ENCODE measurements around the gene MARCKS. TPM values are rescaled to one million over a fixed set of nuclear protein-coding genes. Genes with fewer than 3 reads are reported as not detected.

The MARCKS gene, protein sequence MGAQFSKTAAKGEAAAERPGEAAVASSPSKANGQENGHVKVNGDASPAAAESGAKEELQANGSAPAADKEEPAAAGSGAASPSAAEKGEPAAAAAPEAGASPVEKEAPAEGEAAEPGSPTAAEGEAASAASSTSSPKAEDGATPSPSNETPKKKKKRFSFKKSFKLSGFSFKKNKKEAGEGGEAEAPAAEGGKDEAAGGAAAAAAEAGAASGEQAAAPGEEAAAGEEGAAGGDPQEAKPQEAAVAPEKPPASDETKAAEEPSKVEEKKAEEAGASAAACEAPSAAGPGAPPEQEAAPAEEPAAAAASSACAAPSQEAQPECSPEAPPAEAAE
- polyA plus RNA-seq = 10 to 100 TPM; 14.2 to 35.2 (median 15.0) TPM

DNA sequence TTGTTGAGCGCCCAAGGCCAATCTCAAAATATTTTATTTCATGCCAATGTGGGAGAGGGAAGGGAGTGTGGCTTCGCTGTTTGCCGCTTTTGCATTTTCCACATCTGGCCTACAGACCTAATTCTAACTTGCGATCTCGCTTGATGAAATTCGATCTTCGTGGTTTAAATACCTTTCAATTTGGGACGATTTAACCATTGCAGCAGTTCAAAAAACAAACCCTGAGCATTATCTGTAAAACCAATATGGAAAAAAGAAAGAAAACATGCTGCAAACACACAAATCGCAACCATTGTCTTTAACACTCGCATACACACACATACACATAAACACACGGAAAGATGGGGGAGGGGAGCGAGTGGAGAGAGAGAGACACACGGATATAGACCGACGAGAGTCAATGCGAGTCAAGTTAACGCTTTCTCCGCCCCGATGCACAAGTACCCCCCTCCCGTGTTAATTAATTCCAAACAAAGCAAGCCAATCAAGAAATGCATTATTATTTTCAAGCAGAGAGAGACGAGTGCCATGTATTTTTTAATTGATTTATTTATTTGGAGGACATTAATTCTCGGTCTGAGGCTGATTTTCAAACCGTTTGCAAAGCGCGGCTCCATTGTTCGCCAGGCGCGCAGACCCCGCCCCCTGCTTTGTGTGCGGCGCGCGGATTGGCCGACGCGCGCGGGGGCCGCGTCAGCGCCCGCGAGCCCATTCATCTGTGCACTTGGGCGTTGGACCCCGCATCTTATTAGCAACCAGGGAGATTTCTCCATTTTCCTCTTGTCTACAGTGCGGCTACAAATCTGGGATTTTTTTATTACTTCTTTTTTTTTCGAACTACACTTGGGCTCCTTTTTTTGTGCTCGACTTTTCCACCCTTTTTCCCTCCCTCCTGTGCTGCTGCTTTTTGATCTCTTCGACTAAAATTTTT, at the start of gene MARCKS:
Gene MARCKS (plus strand): TSS at position 721 of the 931 bp plus-strand sequence. CDS start 401 bp downstream, outside the sequence.
- WGBS, 3 donors = 0 to 1% (median 1%) methylated on average over 49 of the region's 49 CpGs
- peak within 1 kb of the TSS; percentile 88 for H3K27ac ChIP-seq (ENCODE audit: low read depth, low read length)

DNA sequence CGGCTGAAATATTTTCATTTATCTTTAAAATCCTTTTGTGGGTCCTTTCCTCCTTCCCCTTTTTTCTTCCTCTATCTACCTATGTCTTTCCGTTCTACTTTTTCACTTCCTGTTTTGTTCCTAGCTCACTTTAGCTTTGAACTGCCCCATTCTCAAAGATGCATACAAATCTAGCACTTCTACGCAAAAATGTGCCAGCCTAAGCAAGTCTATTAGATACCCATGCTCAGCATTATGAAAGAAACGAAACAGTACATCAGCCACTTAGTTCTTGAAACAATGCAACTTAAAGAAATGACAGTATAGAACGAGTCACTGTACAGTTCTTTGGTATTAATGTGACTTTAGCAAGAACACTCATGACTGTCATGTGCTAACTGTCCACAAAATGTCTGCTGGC, 47.3 kb upstream of the MARCKS start:
- WGBS, 3 donors = 49 to 93% (median 60%) methylated on average over 5 of the region's 5 CpGs

DNA sequence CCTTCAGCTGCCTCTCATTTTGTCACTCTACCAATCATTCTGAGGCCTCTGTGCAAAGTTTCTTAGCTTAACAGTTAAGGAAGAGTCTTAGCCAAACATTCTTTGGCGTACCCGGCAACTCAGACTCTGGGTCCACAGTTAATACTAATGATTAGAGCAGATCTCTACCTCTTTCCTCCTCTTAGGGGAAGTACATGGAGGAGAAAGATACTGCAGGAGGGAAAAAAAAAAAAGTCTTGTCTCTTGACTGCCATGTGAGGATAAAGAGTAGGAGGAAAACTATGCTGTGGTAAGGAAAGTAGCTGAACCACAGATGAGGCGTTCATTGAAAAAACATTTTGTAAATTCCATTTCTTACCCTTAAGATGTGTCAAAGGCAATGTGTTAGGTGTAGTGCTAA, 44.0 kb upstream of the MARCKS start:
- WGBS, 3 donors = 71 to 82% (median 81%) methylated on average over 3 of the region's 3 CpGs
- no peak overlapping the region for H3K27ac ChIP-seq (ENCODE audit: low read depth, low read length)

More for the DNA sequence above, 47.3 kb upstream of the MARCKS start:
- H3K27ac ChIP-seq (ENCODE audit: low read depth, low read length) = no peak overlapping the region

DNA sequence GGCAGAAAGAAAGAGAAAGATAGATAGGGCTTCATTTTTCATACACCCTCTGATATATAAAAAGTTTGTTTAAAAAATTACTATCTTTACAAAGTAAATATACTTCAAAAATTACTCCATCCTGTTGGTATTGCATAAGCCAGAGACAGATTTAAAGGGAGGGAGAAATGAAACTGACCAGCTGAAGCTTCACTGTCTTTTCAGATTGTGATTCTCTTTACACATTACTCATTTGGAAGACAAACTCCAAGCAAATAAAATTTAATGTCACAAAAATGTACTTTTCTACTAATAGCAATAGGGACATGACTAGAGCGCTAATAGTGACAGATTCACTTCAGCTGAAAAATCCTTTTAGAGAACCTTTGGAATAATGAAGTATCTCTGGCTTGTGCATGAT, 38.6 kb upstream of the MARCKS start:
- H3K27ac ChIP-seq (ENCODE audit: low read depth, low read length) = no peak overlapping the region
- WGBS, 3 donors = 71 to 92% (median 84%) methylated on average over 1 of the region's 1 CpG

DNA sequence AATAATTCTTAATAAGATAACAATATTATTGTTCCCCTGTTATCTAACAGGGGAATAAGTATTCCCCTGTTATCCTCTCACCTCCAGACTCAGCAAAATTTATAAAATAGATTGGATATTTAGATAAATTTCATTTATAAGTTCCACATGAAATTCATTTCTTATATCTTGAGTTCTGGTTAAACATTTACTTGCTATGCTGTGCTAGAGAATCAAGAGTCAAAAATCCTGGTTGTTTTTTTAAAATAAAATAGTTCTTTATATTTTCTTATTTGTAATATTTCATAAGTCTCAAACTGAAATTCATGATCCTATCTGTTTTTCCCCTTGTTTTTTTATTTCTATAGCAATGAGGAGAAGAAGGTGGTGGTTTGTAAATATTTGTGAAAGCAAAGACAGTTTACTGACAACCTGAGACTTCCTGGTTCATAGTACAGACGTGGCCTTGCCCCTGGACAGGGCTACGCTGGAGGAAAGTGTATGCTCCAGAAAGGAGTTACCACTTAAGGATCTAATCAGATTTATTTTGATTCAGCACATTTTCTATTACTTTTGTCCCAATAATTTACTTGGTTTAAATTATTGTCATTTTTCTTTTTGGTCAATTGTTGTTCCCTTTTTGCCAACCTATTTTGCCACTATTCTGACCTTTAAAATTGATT, 37.8 kb upstream of the MARCKS start:
- H3K27ac ChIP-seq (ENCODE audit: low read depth, low read length) = no peak overlapping the region
- 41 to 77% (median 66%) methylated on average over 2 of the region's 2 CpGs for WGBS, 3 donors

DNA sequence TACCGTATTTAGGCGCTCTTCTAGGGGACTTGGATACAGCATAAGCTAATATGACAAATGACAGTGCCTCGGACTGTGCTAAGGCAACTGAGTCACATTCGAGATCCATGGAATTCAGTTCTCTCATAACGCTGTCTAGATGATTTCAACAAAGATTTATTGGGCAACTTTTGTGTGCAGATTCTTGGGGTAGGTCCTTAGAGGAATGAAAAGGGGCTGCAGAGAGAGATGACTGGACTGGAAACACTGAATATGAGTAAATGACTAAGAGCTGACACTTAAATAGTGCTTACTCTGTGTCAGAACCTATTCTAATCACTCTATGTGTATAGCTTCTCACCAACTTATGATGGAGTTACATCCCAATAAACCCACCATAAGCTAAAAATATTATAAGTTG, 36.4 kb upstream of the MARCKS start:
- no peak overlapping the region for H3K27ac ChIP-seq (ENCODE audit: low read depth, low read length)
- WGBS, 3 donors = 93 to 97% (median 94%) methylated on average over 5 of the region's 5 CpGs

DNA sequence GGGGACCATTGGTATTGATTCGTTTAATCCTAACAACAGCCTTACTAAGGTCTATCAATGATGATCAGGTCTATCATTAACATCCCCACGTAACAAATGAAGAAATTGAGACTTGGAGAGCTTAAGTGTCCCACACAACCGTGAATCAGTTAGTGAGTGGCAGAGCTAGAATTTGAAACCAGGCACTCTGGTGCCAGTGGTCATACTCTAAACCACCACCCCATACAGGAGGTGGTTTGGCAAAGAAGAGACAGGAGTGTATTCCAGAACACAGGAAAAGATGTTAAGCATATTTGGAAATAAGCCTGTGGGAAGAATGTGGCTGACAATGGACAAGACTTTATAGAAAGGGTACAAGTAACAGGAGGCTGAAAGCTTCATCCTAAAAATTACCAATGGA, 35.7 kb upstream of the MARCKS start:
- H3K27ac ChIP-seq (ENCODE audit: low read depth, low read length) = no peak overlapping the region
- 94 to 98% (median 97%) methylated on average over 3 of the region's 3 CpGs for WGBS, 3 donors

DNA sequence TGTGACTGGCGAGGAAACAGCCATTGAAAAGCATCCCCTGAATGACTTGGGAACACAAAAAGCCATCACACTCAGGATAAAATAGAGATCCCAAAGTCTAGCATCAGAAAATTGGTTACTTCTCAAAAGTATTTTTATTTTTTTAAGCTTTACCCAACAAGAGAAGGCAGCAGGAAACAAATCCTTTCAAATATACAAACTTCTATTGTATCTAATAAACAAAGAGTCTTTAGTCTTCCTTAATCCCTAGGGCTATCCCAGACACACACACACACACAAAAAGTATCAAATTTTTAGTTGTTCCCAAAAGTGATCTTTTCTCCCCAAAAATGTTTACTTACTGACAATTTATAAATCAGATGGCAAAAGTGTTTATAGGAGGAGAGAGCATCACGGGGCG, 33.2 kb upstream of the MARCKS start:
- 86 to 95% (median 87%) methylated on average over 3 of the region's 3 CpGs for WGBS, 3 donors
- H3K27ac ChIP-seq (ENCODE audit: low read depth, low read length) = no peak overlapping the region

DNA sequence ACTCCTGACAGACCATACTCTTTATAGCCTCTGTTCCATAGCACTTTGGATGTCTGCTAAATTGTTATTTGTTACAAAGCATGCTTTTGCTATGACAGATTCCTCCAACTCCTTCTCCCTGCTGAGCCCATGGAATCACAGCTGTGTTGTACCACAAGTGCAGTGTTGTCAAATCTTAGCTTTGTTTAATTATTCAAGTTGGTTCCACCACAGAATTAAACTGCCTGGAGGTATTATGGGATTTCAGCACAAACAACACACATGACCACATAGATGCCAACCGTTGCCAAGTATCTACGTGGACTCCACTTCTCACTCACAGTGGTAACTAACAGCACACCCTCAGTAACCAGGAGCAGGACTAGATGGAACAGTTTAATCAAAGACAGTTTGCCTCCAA, 32.7 kb upstream of the MARCKS start:
- 47 to 78% (median 78%) methylated on average over 2 of the region's 2 CpGs for WGBS, 3 donors
- H3K27ac ChIP-seq (ENCODE audit: low read depth, low read length) = no peak overlapping the region

DNA sequence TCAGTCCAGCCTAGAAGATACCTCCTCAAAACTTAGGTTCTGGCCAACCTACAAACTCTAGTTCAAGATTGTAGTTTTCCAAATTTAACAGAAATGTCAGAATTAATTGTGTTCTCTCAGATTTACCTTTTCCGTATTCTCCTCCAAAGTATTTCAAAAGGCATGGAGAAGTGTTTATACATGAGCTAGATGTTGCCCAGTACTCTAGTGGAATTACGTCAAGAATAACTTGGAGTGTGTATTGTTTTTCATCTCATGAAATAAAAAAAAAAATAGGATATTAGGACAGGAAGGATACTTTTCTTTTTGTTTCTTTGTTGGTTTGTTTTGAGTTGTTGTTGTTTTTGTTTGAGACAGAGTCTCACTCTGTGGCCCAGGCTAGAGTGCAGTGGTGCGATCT, 32.3 kb upstream of the MARCKS start:
- no peak overlapping the region for H3K27ac ChIP-seq (ENCODE audit: low read depth, low read length)
- 85 to 86% (median 86%) methylated on average over 3 of the region's 3 CpGs for WGBS, 3 donors

DNA sequence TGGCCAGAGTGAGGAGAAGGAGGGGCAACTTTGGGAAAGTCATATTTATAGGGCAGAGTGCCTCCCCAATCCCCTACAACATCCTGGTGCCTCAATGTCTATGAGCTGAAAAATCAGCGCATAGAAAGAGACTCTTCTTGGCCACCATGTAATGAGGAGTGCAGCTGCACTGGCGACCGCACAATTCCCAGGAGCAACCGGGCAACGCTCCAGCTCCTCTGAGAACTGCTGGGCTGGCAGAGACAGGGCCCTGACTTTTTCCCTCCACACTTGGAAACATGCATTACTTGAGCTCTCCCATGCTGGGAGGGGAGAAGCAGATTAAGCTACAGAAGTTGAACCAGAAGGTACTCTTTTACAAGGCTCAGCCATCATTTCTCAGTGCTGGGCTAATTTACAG, 31.4 kb upstream of the MARCKS start:
- H3K27ac ChIP-seq (ENCODE audit: low read depth, low read length) = no peak overlapping the region
- WGBS, 3 donors = 20 to 38% (median 26%) methylated on average over 5 of the region's 5 CpGs

DNA sequence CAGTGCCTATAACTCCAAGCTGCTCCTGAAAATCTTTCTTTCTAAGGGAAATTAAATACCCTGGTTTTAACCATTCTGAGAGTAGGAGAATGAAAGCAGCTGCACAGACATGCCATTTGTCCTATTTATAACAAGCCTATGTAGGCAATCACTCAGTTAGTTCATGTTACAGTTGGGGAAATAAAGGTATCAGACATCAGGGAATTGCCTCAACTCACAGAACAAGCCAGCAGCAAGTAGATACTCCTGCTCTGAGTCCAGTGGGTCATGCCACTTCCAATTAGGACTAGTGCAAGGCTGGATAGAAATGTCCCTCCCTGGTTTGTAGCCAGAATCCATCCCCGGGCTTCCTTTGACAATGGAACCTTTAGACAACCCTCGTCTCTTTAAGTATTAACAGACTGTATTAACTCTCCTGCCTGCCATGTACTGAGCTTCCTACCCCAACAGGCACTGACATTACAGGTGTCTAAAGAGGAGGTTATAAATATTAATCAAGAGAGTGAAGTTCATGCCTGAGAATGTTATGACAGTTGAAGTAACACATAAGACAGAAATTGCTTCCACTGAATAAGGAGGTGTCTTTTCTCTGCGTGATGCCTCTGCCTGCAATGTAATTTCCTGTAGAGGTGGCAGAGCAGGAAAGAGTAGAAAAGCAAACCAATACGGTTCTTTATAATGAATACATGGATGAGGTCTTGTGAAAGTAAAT, 28.0 kb upstream of the MARCKS start:
- WGBS, 3 donors = 64 to 76% (median 65%) methylated on average over 4 of the region's 4 CpGs
- H3K27ac ChIP-seq (ENCODE audit: low read depth, low read length) = no peak overlapping the region

DNA sequence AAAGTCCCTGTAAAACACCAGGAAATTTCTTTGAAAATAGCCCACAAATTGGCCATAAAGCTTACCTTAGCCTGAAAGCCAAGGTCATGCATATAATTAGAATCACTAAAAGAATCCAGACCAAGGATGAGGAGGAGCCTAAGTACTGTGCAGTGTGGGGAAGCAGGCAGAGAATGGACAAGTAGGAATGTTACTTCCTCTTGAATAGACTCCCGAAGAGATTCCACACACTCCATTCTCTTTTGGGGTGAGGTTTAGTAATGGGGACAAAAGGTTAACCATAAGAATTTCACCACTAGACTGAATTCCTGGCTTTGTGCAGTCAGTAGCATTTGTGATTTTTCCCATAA, 27.5 kb upstream of the MARCKS start:
- H3K27ac ChIP-seq (ENCODE audit: low read depth, low read length) = no peak overlapping the region

DNA sequence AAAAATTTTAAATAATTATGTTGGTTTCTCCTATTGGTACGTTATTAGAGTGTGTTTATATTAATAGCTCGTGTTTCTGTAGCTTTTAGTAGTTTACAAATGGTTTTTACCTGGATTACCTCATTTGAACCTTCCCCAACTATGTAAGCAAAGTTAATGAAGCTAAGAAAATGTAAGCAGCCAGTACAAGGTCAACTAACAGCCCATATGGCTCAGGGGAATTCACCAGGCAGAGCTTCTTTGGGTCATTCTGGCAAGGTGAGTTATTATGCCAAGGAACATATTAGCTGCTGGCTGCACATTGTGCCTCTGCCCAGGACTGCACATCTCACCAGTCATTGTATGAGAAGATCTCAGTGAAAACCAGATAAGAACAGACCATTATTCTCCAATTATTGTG, 27.0 kb upstream of the MARCKS start:
- WGBS, 3 donors = 37 to 88% (median 84%) methylated on average over 2 of the region's 2 CpGs
- no peak overlapping the region for H3K27ac ChIP-seq (ENCODE audit: low read depth, low read length)

More for the DNA sequence above, 27.5 kb upstream of the MARCKS start:
- WGBS, 3 donors = 33 to 49% (median 45%) methylated on average over 1 of the region's 1 CpG

DNA sequence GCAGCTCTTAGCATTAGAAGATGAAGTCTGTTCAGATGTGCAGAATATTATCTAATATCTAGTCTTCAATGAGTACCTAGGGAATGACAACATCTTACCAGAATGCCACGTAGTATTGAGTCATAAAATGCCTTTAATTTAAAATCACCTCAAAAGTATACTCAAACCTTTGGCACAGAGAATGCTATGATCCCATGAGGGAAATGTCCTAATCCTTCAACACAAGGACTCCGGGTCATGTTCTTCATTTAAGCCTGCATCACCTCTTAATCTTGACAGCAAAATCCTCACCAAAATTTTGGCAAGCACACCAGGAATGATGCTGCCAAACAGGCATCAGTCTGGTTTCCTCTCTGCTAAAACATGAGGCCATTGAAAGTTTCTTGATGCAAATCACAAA, 23.6 kb upstream of the MARCKS start:
- WGBS, 3 donors = 47 to 86% (median 52%) methylated on average over 2 of the region's 2 CpGs
- H3K27ac ChIP-seq (ENCODE audit: low read depth, low read length) = no peak overlapping the region

DNA sequence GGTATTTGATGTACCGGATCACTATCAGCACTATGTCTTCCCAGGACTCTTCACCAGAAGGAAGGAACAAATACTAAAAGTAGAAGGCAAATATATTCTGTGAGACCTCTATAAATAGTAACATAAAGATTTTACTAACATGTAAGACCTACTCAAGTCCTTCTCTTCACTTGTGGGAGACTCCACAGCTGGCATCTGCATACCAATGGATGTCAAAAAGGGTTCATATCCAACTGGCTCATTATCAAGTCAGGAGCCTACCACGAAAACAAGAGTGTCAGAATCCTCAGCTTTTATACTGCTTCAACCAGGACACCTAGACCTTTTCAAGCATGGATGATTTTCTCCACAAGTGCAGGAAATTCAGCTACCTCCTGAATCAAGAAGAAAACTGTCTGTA, 20.0 kb upstream of the MARCKS start:
- H3K27ac ChIP-seq (ENCODE audit: low read depth, low read length) = no peak overlapping the region
- WGBS, 3 donors = 47 to 93% (median 93%) methylated on average over 2 of the region's 2 CpGs

DNA sequence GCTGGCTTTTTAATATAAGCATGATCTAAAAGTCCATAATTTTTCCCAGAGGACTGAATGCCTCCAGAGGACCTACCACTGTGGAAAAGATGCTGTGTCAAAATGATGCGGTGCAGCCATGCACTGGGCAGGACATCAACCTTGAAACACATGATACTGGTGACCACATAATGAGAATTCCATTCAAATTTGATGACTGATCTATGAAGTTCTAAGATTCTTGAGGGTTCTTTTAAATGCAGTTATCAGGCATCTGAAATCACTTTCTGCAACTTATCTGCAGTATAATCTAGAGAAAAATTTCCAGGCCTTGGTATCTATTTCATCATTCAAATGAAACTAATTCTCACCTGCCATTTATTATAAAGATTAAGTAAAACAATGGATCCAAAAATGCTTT, 15.0 kb upstream of the MARCKS start:
- WGBS, 3 donors = 48 to 96% (median 50%) methylated on average over 1 of the region's 1 CpG

DNA sequence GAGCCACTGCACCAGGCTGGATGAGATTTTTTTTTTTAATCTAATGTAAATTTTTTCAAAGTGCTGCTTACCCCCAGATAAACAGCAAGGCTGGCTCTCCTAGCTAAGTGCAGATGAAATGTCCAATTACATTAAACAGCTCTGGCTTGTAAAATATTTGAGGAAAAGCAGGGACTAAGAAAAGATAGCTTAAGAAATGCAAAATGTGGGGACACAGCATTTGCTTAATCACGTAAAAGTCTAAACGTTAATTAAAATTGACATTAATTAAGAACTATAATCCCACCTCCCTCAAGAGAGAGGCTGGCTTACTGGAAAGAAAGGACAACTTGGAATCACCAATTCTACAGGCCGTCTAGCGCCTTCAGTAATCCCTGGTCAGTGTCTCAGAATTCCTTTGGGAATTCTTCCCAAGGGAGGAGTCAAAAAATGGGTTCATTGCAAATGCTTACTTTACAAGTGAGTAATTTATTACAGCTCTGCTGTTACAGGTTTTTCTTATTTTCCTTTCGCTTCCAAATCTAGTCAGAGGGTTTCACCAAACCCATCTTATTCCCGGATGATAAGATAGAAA, 13.6 kb upstream of the MARCKS start:
- H3K27ac ChIP-seq (ENCODE audit: low read depth, low read length) = no peak overlapping the region
- 92 to 100% (median 95%) methylated on average over 6 of the region's 6 CpGs for WGBS, 3 donors

More for the DNA sequence above, 15.0 kb upstream of the MARCKS start:
- H3K27ac ChIP-seq (ENCODE audit: low read depth, low read length) = no peak overlapping the region
